ENCODE data around the gene CYP4F2.
"Not testable (repeated sequence)": the region's sequence is repeated elsewhere in the genome, so short reads cannot be mapped to it uniquely, and the experiment has no call there.

Gene CYP4F2

DNA sequence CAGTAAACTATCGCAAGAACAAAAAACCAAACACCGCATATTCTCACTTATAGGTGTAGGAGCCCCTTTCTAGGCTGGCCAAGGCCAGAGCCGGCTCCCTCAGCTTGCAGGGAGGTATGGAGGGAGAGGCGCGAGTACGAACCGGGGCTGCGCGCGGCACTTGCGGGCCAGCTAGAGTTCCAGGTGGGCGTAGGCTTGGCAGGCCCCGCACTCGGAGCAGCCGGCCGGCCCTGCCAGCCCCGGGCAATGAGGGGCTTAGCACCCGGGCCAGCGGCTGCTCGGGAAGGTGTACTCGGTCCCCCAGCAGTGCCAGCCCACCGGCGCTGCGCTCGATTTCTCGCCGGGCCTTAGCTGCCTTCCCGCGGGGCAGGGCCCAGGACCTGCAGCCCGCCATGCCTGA, 1.7 kb upstream of the CYP4F2 start:
- not testable (repeated sequence) for DNase-seq

DNA sequence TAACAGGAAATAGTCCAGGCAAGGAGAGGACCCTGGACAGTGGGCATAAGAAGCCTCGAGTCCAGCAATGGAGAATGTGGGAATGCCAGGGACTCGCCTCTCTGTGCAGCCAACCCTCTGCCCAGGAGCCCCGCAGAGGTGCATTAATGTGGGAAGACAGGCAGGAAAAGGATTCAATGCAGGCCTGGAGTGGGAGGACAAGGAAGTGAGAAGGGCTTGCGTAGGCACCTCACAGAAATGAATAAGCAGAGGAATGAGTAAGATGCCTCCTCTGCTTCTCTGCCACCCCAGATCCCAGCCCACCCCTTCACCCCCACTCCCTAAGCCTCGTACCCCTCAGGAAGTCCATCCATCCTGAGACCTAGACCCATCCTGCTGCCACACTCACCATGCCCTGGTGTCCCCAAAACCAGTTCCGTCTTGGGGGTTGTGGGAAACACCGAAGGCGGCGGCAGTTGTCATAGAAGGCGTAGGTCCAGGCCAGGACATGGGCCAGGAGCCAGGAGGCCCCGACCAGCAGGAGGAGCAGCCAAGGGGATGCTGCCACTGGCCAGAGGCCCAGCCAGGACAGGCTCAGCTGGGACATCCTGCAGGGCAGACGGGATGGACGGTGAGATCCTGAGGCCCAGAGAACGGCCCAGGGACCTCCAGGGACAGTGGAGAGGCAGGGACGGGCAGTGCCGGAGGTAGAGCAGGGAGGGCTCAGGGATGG, 692 bp downstream of the CYP4F2 start:
- no peak for DNase-seq

DNA sequence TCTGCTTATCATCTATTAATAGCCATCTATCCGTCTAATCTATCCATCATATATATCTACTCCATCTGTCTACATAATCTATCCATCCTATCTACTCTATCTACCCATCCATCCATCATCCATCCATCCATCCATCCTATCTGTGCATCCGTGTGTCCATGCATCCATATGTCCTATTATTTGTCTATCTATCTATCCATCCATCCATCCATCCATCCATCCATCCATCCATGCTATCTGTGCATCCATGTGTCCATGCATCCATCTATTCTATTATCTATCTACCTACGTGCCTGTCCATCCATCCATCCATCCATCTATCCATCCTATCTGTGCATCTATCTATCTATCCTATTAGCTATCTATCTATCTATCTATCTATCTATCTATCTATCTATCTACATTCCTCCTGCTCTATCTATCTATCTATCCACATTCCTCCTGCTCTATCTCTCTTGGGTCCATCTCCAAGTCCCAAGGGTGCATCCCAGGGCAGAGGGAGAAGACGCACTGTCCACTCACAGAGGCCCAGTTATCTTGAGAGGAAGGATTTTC, 1.9 kb downstream of the CYP4F2 start:
- no peak for DNase-seq

DNA sequence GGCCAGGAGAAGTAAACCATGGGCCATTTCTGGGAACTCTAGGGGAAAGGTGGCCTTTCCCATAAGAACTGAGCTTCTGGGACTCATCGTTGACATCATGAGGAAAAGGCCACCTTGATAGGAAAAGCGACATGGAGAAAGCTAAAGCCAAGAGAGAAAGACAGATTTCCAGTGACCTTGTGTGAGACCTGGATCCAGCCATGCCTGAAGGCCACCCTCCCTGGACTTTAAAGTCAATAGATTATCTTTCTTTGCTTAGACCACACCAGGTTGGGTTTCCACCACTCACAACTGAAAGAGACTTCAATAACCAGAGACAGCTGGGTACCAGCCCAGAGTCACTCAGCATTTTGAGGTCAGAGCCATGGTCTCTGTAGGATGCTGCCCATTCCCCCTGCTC, 3.5 kb downstream of the CYP4F2 start:
- DNase-seq = no peak

DNA sequence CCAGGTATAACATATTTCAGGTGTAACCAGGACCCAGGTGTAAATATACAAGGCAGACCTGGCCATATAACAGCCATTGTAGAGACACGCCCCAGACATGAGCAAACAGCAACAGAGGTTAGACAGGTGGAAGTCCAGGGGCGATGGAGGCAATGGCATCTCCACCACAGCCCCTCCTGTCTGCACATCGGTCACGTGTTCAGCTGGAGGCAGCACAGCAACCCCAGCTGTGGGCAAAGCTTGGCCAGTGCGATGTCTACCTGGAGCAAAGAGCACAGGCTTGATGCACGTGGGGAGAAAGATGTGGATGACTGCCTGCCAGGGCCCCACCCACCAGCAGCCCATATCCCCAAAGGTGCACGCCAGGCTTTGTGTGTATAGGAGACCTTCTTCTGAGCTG, 4.4 kb downstream of the CYP4F2 start:
- no peak for DNase-seq

DNA sequence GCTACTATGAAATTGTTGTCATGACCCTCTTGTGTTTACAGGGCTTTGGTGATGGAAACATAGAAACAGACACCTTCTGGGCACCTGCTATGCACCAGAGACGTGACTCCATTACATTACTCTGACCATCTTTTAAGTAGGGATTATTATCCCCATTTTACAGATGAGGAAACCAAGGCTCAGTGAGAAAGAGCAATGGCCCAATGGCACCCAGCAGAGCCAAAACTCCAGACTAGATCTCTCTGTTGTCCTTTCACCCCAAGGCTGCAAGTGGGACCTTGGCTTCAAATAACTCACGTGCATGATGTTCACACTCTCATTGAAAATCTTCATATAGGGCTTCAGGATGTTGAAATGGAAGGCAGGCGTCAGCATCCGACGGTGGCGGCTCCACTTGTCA, 5.9 kb downstream of the CYP4F2 start:
- no peak for DNase-seq

DNA sequence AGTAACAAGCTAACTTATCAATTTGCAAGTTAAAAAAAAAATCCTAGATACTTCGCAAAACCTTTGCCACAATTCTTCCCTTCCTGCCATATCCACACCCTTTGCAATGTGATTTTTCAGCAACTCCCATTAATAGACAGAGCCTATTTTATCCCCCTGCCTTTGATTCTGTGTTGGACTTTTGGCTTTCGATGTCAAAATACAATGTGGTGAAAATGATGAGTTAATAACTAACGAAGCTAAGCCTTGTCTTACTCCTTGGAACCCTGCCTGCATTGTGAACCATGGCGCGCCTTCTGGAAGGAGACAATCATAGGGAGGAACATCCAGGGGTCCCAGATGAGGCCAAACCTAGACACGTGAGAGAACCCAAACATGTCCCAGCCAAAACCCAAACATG, 6.4 kb downstream of the CYP4F2 start:
- no peak for DNase-seq

DNA sequence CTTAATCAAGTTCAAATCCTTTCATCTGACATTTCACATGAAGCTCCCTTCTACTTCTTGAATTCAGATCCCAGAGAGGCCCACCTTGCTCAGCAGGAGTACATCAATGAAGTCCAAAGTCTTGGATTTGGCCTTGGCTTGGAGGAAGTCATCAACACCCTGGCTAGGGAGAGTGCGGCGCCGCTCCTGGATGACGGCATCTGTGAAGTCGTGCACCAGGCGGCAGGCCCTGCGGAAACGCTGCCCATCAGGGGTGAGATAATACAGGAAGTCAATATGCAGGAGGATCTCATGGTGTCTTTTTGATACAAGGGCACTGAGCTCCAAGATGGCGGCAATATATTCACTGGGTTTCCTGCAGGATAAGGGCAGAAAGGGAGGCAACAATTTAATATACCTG, 8.5 kb downstream of the CYP4F2 start:
- DNase-seq = not testable (repeated sequence)

DNA sequence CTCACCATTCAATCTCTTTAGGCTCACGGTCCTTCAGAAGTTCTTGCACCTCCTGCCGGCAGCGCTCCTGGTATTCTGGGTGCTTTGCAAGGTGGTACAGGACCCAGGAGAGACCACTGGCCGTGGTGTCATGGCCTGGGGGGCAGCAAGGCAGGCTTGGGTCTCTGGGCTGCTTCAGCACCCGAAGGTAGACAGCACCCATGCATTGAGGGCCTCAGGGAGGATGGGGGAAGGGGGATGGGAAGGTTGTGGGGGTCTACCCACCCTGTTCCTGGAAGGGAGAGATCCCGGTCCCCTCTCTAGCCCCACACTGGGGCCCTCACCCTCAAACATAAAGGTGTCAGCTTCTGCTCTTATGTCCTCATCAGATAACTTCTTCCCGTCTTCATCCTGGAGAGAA, 12.0 kb downstream of the CYP4F2 start:
- no peak for DNase-seq

DNA sequence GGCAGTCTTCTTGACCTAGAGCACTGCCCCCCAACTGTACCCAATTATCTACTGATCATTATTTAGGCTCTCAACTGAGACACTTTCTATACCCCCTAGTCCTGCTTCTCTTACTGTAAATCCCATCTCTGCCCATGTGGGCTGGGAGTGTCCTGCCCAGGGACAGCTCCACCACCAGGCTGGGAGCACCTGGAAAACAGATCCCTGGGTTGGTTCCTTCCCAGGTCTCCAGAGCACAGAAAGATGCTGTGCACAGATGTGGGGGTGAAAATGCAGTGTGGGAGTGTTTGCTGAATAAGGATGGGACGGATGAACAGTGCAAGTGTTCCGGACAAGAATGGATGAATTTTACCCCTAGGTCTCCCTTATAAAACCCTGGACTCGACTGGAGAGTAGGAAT, 12.7 kb downstream of the CYP4F2 start:
- DNase-seq = no peak

DNA sequence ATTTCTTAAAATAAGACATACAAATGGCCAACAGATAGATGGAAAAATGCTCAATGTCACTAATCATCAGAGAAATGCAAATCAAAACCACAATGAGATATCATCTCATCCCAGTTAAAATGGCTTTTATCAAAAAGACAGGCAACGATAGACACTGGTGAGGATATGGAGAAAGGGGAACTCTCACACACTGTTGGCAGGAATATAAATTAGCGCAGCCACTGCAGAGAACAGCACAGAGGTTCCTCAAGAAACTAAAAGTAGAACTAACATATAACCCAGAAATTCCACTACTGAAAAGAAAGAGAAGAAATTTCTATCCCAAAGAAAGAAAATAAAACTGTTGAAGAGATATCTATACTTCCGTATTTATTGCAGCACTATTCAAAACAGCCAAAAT, 14.5 kb downstream of the CYP4F2 start:
- DNase-seq = not testable (repeated sequence)

DNA sequence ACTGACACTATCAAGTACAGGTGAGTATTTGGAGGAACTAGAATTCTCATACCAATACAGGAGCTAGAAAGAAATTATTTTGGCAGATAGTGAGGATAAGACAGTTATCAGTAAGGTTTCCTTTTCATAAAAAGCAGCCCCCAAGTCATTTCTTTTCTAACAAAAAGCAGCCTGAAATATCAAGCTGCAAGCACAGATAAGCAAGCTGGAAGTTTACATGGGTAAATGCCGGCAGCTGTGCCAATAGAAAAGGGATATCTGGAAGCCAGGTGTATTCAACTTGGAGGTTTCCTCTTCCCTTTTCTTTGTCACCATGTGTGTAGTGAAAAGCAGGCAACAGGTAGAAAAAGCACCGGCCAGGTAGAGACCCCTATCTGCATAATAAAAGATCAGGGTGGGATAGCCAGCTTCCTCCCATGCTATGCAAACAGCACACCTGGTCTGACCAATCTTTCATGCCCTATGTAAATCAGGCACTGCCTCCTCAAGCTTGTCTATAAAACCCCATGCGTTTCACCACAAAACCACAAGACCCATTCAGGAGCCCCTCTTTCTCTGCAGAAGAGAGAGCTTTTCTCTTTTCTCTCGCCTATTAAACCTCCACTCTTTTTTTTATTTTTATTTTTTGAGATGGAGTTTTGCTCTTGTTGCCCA, 22.9 kb downstream of the CYP4F2 start:
- no peak for DNase-seq

DNA sequence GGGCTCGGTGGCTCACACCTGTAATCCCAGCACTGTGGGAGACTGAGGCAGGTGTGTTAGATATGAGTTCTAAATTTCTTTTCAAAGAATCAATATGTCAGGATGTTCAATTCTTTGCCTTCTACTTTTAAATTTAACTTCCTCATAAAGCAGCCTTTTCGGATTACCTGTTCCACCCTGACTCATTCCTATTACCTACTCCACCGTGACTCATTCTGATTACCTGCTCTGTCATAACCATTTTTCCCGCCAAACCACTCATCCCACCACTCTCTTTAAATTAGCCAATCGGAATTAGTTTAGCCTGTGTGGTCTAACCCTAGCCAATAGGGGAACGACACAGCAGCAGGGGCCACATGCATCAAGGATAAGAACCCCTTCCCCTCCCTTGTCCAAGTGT, 24.1 kb downstream of the CYP4F2 start:
- not testable (repeated sequence) for DNase-seq

DNA sequence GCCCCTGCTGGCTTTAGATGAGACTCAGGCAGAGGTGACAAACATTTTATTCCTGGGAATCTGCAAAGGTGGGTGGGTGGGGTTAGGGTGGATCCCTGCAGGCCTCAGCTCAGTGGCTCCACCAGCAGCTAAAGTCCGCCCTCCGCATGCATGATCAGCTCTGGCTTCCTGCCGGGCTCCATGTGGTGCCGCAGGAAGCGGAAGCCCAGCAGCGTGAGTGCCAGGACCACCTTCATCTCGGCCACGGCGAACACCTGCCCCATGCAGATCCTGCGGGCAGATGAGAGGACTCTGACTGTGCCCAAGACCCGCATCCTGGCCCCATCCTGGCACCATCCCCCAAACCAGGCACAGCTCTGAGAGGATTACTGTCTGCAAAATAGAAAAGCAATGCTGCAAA, 26.3 kb downstream of the CYP4F2 start:
- DNase-seq = no peak

DNA sequence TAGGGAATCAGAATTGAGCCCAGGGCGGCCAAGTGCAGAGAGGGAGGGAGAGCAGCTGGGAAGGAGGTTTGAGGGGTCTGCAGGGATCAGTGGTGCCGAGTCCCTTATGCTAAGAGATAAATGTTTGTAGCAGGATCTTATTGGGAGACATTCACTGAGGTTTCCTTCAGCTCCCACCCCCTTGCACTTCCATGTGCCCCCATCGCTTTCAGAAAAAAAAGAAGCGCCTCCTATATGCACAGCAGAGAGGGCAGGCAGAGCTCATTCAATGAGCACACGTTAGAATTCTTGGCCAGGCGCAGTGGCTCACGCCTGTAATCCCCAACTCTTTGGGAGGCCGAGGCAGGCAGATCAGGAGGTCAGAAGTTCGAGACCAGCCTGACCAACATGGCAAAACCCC, 28.0 kb downstream of the CYP4F2 start:
- no peak for DNase-seq

DNA sequence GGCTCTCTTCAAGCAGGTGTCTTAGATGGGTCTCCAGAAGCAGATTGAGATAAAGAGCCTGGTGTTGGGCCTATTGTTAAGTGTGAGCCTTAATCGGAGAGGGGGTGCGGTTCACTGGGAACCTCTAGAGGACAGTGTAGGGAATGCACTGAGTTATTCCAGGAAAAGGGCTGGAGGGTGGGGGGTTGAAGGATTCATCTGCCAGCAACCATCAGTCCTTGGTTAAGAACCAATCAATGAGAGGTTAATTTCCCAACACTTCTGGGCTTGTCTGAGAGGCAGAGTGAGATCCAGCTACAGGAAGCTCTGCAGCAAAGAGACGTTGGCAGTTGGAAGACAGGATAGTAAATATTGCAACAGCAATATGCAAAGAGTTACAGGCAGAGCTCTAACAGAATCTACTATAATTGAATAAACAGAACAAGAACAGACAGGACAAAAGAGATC, 28.7 kb downstream of the CYP4F2 start:
- DNase-seq = no peak

DNA sequence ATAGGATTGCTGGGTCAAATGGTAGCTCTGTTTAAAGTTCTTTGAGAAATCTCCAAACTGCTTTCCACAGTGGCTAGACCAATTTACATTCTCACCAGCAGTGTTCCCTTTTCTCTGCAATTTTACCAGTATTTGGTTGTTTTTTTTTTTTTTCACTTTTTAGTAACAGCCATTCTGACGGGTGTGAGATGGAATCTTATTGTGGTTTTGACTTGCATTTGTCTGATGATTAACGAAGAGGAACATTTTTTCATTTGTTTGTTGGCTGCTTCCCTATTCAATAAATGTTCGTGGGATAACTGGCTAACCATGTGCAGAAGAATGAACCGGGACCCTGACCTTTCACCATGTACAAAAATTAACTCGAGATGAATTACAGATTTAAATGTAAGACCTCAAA, 31.2 kb downstream of the CYP4F2 start:
- no peak for DNase-seq

DNA sequence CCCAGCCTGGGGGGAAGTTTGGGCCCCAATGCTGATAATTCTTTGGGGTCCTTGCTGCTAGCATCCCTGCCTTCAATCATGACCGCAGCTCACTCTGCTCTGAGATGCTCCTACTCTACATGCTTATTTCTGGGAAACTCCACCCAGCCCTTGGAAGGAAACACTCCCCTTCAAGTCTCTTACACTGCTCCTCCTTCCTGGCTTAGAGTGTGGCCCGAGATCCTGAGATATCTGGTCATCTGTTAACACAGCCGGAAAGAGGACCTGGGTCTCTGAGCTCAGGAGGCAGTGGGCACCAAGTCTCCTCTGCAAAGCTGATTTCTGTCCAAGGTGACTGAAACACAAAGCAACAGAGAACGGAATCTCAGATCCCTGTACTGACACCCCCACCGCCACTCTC, 33.0 kb downstream of the CYP4F2 start:
- no peak for DNase-seq

DNA sequence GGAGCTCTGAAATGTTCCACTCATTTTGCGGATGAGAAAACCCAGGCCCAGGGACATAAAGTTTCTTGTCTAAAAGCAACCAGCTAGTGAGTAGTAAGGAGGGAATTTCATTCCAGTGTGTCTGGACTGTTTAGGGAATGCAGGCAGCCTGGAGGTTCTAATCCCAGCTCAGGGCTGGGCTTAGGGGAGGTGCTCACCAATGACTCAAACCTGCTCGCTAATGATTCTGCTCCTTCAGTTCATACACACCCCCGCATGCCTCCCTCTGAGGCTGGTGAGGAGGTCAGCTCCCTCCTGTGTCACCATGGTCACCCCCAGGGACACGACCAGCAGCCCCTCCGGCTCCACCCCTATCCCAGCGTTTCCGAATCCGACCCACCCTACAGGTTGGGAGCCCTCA, 34.6 kb downstream of the CYP4F2 start:
- no peak for DNase-seq

DNA sequence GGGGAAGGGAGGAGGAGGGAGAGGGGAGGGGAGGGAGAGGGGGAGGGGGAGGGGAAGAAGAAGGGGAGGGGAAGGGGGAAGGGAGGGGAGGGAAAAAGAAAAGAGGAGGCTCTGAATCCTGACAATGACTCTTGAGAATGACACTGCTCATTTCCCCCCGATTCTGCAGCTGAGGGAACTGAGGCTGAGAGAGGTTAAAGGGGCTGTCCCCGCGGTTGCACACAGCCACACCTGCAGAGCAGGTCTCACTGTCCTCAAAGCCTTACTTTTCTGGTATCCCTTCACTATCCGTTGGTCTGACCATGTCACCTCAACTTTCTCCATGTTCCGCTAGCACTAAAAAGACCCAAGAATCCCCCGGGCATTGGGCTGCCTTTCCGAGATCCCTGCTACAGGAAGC, 35.4 kb downstream of the CYP4F2 start:
- DNase-seq = no peak

DNA sequence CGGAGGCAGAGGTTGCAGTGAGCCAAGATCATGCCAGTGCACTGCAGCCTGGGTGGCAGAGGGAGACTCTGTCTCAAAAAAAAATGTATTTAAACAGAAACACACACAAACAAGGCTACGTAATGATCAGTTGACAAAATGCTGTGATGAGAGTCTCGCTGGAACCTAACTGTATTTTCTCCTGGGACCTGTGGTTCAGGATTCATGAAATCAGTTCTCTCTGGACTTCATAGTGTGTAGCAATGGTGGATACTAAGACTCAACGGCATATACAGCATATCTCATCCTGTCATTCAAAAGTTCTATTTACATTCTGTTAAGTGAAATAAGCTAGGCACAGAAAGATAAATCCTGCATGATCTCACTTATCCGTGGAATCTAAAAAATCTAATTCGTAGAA, 37.4 kb downstream of the CYP4F2 start:
- DNase-seq = no peak

DNA sequence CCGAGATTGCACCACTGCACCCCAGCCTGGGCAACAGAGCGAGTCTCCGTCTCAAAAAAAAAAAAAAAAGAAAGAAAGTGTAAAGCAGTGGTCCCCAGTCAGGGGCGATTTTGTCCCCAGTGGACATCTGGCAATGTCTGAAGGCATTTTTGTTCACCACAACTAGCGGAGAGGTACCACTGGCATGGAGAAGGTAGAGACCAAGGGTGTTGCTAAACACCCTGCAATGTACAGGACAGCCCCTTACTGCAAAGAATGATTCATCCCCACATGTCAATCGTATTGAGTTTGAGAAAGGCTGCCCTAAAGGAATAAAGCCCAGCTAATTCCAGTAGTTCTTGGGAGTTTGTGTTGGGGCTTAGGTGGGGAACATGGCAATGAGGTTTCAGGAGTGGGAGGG, 38.7 kb downstream of the CYP4F2 start:
- DNase-seq = no peak

DNA sequence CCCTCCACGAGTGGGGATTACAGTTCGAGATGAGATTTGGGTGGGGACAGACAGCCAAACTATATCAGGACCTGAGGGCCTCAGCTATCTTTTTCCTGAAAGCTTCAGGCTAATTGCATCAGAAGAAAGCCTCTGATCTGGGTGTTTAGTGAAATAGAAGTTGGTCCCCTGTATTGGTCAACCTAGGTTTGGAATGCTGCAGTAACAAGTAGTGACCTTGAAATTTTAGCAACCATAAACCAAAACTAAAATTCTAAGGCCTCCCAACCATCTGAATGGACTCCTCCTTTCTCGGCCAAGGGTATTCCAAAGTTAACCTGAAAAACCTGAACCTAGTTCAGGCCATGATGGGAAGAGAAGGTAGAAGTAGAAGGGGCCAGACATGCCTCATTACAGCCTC, 47.5 kb downstream of the CYP4F2 start:
- DNase-seq = no peak

DNA sequence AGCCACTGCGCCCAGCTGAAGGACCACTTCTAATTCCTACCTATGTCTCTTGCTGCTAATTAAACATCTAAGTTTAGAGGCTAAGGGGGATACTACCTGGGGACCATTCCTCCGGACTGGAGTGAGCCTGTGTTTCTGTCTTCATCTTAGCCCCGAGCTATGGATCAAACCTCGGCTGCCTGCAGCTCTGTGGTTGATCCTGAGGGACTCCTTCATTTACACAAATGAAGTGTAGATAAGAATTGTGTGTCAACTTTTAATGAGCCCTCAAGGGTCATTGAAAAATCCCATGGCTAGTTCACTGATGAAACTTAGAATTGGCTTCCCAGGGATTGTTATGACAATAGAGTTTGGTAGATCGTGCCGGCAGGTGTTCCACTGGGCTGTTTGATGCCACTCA, 51.0 kb downstream of the CYP4F2 start:
- no peak for DNase-seq

DNA sequence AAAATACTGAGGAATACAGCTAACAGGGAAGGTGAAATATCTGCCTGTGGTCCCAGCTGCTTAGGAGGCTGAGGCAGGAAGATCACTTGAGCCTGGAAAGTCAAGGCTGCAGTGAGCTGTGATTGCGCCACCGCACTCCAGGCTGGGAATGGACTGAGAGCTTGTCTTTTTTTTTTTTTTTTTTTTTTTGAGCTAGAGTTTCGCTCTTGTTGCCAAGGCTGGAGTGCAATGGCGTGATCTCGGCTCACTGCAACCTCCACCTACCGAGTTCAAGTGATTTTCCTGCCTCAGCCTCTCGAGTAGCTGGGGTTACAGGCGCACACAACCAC, 54.0 kb downstream of the CYP4F2 start:
- DNase-seq = not testable (repeated sequence)
